Right renal cortex interstitium (tissue), 3 donors: ENCODE results near the gene SEMA4D. TPM values are rescaled to one million over a fixed set of nuclear protein-coding genes. Genes with fewer than 3 reads are reported as not detected.
"Not testable (repeated sequence)": the region's sequence is repeated elsewhere in the genome, so short reads cannot be mapped to it uniquely, and the experiment has no call there.

ENCODE experiments used
- DNase-seq, 3 donors: peaks; one replicate each; pipeline ENCODE4 v3.0.0-alpha.2; 2013; ENCODE audit warnings: low read depth in 3 of 3, low spot score in 2 of 3
- polyA plus RNA-seq, 3 donors: library from polyadenylated mRNA; unstranded; fragments of 120-200 nt; gene quantifications; one replicate each; pipeline ENCODE4 v1.2.1, GENCODE V29; 2013; ENCODE audit not compliant: insufficient read length in 3 of 3

The SEMA4D gene
- polyA plus RNA-seq, 3 donors, result 40.7 to 45.0 (median 41.3) TPM

GRCh38 chr9:89378541-89378940 is 119.4 kb downstream of the SEMA4D start:
- no peak for DNase-seq

GRCh38 chr9:89377411-89377810 is 120.5 kb downstream of the SEMA4D start:
- no peak for DNase-seq

DNA sequence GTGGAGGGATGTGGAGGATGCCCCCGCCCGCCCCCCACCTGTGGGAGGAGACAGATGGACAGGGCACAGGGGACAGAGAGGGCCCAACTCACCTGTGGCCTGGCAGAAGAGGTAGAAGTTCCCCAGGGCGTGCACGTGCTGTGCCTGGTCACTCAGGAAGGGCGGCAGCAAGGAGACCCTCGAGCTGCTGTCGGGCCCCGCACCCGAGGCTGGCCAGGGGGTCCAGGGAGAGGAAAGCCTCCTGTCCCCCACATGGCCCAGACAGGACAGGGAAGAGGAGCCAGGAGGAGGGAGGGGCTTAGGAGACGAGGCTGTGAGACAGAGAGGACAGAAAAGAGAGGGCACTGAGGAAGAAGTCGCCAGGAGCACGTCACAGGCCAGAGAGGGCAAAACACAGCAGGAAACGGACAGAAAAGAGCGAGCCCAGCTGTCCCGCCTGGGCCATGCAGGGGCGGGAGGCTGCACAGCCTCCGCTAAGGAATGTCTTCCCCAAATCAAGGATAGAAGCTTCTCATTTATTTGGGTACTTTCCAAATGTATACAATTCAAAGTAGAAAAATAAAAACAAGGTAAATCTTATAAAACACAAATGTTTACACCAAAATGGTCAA is 121.1 kb downstream of the SEMA4D start:
- peak in 1 of 3 donors; percentile 27 for DNase-seq

GRCh38 chr9:89376286-89376685 is 121.6 kb downstream of the SEMA4D start:
- DNase-seq, result no peak

- DNase-seq, result peak; percentile 17 to 40 (median 18)
Observed at GRCh38 chr9:89375191-89375760, 122.6 kb downstream of the SEMA4D start.

GRCh38 chr9:89374176-89374575 is 123.7 kb downstream of the SEMA4D start:
- no peak for DNase-seq

GRCh38 chr9:89372979-89373378 is 124.9 kb downstream of the SEMA4D start:
- no peak for DNase-seq

- no peak for DNase-seq
Observed at GRCh38 chr9:89372230-89372816, 125.6 kb downstream of the SEMA4D start.

DNA sequence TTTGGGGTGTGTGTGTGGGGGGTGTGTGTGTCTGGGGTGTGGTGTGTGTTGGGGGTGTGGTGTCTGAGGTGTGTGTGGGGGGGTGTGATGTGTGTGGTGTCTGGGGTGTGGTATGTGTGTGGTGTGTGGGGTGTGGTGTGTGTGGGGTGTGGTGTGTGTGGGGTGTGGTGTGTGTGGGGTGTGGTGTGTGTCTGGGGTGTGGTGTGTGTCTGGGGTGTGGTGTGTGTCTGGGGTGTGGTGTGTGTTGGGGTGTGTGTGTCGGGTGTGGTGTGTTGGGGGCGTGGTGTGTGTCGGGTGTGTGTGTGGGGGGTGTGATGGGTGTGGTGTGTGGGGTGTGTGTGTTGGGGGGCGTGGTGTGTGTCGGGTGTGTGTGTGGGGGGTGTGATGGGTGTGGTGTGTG is 126.1 kb downstream of the SEMA4D start:
- not testable (repeated sequence) for DNase-seq

GRCh38 chr9:89370593-89370992 is 127.3 kb downstream of the SEMA4D start:
- DNase-seq, result no peak

- DNase-seq, result no peak
Observed at GRCh38 chr9:89368978-89369377, 128.9 kb downstream of the SEMA4D start.

GRCh38 chr9:89368550-89368949 is 129.4 kb downstream of the SEMA4D start:
- no peak for DNase-seq

DNA sequence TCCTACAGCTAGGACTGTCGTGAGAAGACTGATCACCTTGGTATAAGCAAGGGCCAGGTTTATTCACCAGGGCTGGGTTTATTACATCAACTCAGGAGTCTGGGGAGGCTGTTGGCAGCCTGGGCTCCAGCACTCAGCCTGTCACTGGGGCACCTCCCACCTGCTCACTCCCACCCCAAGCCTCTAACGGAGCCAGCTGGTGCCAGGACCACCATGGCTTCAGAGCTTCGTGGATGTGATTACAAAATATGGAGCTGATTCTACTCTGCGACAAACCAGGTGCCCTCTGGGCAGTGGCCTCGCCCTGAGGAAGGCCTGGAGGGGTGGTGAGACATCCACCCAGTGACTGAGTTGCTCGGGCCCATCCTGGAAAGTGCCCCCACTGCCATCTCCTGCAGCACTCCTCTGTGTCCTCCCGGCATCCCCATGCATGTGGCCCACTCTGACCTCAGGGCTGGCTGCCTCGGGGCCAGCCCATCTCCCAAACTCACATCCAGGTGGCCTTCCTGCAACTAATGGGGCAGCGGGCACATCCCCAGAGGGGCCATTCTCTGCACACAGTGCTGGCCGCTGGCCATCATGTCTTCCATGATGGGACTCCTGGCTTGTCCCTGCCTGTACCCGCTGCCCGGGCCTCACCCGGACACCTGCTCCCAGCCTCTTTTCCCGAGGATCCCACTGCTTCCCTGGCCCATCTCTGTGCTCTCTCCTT is 130.0 kb downstream of the SEMA4D start:
- no peak for DNase-seq

GRCh38 chr9:89367281-89367680 is 130.6 kb downstream of the SEMA4D start:
- DNase-seq, result no peak

DNA sequence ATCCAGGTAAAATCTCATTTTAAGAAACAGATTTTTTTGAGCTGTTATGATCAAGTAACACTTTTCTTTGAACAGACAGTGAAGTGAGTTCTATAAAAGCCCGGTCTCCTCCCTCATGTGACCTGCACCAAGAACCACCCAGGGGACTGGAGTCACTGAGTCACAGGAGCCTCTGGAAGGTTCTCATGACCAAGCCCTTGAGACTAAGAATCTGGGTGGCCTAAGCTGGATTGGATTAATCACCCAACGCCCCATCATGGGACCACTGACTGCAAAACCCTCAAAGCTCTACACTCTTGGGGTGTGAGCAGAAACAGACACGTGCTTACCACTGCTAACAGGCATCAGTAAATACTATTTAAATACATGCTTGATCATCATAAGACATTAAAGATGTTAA is 131.2 kb downstream of the SEMA4D start:
- DNase-seq, result no peak

DNA sequence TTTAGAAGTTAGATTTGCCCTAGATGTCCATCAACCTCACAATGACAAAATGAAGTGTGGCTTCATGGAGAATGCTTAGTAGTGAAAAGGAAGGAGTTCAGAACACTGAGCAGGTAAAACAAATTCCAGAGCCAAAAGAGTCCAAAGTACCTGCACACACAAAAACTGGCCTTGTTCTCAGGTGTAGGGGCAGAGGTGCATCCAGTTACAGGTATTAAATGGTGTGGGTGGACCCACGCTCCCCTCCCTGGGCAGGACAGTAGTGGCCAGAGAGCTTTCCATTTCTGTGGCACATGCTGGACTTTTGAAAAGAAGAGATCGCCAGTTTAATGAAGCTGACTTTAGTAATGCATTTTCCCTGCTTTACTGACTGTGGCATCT is 132.4 kb downstream of the SEMA4D start:
- no peak for DNase-seq

- DNase-seq, result no peak
Observed at GRCh38 chr9:89364666-89365531, 133.0 kb downstream of the SEMA4D start.

DNA sequence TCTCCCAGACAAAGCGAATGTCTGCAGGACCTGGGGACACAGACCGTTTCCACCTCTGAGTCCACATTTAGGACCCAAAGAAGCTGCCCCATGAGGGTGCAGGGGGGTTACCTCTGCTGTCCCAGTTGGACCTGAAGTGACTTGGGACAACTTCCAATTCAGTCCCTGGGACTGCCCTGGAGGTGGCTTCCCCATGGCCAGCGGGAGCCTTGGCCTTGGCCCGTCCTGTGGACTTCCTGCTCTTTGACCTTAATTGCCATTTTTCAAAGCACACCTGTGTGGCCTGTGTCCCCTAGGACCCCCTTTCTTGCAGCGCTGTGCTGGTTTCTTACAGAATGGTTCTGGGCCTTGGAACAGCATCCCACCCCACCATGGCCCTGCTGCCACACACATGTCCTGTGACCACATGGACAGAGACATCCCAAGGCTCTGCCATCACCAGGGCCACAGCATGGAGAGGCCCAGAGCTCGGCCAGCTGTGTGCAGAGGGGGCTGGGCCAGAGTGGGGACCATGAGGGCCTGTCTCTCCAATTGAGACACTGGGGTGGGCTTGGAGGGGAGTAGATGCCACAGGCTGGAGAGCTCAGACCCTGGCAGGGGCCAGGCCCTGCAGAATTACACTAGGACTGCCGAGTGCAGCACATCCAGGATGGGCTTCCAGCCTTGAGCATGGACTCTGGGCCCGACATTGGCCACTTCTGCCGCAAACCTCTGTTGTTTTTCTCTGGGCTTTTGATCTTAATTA is 133.8 kb downstream of the SEMA4D start:
- no peak for DNase-seq

- no peak for DNase-seq
Observed at GRCh38 chr9:89363311-89363670, 134.6 kb downstream of the SEMA4D start.

GRCh38 chr9:89362647-89363310 is 135.1 kb downstream of the SEMA4D start:
- no peak for DNase-seq
